Tibial artery (tissue), 4 donors: ENCODE data around the gene SLC5A11.

Experiments
- DNase-seq, 2 donors: peaks; one replicate each; pipeline ENCODE4 v3.0.0-alpha.2; 2019
- H3K27ac ChIP-seq, 2 donors: fragments of 200-600 bp; sonication (generic) in 1 of 2; 1 replicate in 1 of 2; 2 replicates in 1 of 2; pipeline ENCODE4 v1.5.1; 2018 to 2019; ENCODE audit warnings: mild to moderate bottlenecking in 1 of 2
- H3K27me3 ChIP-seq, 2 donors: fragments of 200-600 bp; sonication (generic) in 1 of 2; one replicate each; pipeline versions ENCODE4 v1.5.1 to v1.6.0; 2016 to 2019
- H3K36me3 ChIP-seq, 3 donors: fragments of 200-600 bp; sonication (generic) in 2 of 3; one replicate each; pipeline ENCODE4 v1.5.1; 2016 to 2019; ENCODE audit warnings: mild to moderate bottlenecking in 2 of 3
- H3K4me1 ChIP-seq, 4 donors: fragments of 200-600 bp; sonication (generic) in 2 of 4; 1 replicate in 3 of 4; 2 replicates in 1 of 4; pipeline ENCODE4 v1.5.1; 2016 to 2019
- H3K4me3 ChIP-seq, 2 donors: fragments of 200-600 bp; sonication (generic) in 1 of 2; 1 replicate in 1 of 2; 2 replicates in 1 of 2; pipeline ENCODE4 v1.5.1; 2018 to 2019; ENCODE audit warnings: mild to moderate bottlenecking in 2 of 2
- H3K9me3 ChIP-seq, 3 donors: fragments of 200-600 bp; sonication (generic) in 1 of 3; one replicate each; pipeline ENCODE4 v1.5.1; 2016 to 2019
- CTCF ChIP-seq, 2 experiments: fragments of 200-600 bp in 1 of 2; fragments of 450-650 bp in 1 of 2; IDR thresholded peaks; one replicate each; pipeline ENCODE4 v1.5.1; 2017 to 2019; ENCODE audit warnings: antibody characterized with exemption in 2 of 2, mild to moderate bottlenecking in 1 of 2, moderate library complexity in 1 of 2
- intact Hi-C: fragments of 100-400 bp; cut with DNase I; formaldehyde crosslinking; loops from one replicate; pipeline ENCODE4 v1.15.0; 2023; ENCODE audit warnings: low total_unique reads

Gene SLC5A11

DNA sequence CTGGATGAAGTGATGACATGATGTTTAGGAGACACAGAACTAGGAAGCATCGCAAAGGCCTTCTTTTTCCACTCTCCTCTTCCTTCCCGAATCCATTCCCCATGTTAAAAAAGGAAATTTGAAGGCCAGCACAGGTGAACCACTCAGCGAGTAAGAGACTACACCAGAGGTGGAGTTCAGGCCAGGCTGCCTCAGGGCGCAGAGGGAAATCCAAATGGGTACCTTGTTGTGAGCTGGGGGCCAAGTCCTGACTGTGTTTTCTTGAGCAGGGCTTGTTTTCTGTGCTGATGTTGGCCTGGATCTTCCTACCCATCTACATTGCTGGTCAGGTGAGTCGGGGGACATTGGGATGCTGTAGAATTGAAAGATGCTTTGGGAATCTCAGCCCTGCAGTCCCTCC, 26.1 kb downstream of the SLC5A11 start:
- TF ChIP-seq CTCF (IDR thresholded peaks at IDR 0.05) = no peak
- no peaks in the 10 kb centered on the region for H3K27me3 ChIP-seq
- H3K4me1 ChIP-seq = no peaks in the 10 kb centered on the region
- H3K27ac ChIP-seq = no peak overlapping the region
- intact Hi-C loops = no loop called here
- H3K9me3 ChIP-seq = no peaks in the 10 kb centered on the region
- no peaks in the 10 kb centered on the region for H3K36me3 ChIP-seq
- no peak overlapping the region for H3K4me3 ChIP-seq
- DNase-seq = peak in 1 of 2 donors; percentile 4

DNA sequence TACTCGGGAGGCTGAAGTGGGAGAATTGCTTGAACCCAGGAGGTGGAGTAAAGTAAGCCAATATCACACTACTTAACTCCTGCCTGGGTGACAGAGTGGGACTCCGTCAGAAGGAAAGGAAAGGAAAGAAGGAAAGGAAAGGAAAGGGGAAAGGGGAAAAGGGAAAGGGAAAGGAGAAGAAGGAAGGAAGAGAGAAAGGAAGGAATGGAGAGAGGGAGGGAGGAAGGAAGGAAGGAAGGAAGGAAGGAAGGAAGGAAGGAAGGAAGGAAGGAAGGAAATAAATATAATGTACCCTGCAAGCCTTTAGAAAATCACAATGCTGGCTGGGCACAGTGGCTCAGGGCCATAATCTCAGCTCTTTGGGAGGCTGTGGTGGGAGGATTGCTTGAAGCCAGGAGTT, 27.3 kb downstream of the SLC5A11 start:
- no peaks in the 10 kb centered on the region for H3K9me3 ChIP-seq
- H3K27ac ChIP-seq = no peak overlapping the region
- TF ChIP-seq CTCF (IDR thresholded peaks at IDR 0.05) = no peak
- DNase-seq = no peak
- H3K4me3 ChIP-seq = no peak overlapping the region
- H3K36me3 ChIP-seq = no peaks in the 10 kb centered on the region
- no peaks in the 10 kb centered on the region for H3K4me1 ChIP-seq
- intact Hi-C loops = no loop called here
- H3K27me3 ChIP-seq = no peaks in the 10 kb centered on the region

GRCh38 chr16:24875466-24875865, 29.7 kb downstream of the SLC5A11 start:
- Histone ChIP-seq H3K9me3 (no peaks in the 10 kb centered on the region), H3K27me3 (no peaks in the 10 kb centered on the region), H3K36me3 (no peaks in the 10 kb centered on the region), H3K4me1 (no peaks in the 10 kb centered on the region), H3K4me3 (no peak overlapping the region), H3K27ac (no peak overlapping the region)
- intact Hi-C loops = no loop called here
- no peak for TF ChIP-seq CTCF (IDR thresholded peaks at IDR 0.05)
- DNase-seq = no peak

DNA sequence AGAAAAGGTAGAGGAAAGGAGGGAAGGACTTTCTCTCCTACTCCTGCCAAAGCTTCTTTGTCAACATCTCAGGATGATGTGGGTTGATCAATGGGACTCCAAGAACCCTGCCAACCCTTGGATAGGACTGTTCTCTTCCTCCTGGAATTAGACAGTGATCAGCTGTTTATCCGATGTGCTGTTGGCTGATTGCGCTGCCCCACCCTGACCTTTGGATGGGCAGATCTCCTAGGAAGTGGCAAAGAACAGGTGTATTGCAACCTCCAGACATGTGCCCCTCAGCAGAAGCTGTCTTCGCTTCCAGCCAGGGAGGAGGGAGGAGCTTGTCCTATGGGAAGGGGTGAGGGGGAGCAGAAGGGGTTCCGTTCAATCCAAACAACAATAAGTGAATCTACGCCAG, 30.5 kb downstream of the SLC5A11 start:
- no peaks in the 10 kb centered on the region for H3K27me3 ChIP-seq
- no peak overlapping the region for H3K27ac ChIP-seq
- H3K9me3 ChIP-seq = no peaks in the 10 kb centered on the region
- intact Hi-C loops = no loop called here
- H3K4me3 ChIP-seq = no peak overlapping the region
- no peaks in the 10 kb centered on the region for H3K36me3 ChIP-seq
- no peak for DNase-seq
- TF ChIP-seq CTCF (IDR thresholded peaks at IDR 0.05) = no peak
- H3K4me1 ChIP-seq = no peaks in the 10 kb centered on the region

DNA sequence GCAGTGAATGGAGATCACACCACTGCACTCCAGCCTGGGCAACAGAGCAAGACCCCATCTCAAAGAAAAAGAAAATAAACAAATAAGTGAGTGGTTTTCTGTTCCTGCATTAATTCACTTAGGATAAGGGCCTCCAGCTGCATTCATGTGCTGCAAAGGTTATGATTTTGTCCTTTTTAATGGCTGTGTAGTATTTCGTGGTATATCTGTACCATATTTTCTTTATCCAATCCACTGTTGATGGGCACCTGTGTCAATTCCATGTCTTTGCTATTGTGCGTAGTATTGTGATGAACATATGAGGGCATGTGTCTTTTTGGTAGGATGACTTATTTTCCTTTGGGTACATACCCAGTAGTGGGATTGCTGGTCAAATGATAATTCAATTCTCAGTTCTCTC, 33.9 kb downstream of the SLC5A11 start:
- no peak overlapping the region for H3K4me3 ChIP-seq
- no peaks in the 10 kb centered on the region for H3K9me3 ChIP-seq
- H3K27me3 ChIP-seq = no peaks in the 10 kb centered on the region
- no peak for TF ChIP-seq CTCF (IDR thresholded peaks at IDR 0.05)
- H3K27ac ChIP-seq = no peak overlapping the region
- H3K36me3 ChIP-seq = no peaks in the 10 kb centered on the region
- no peaks in the 10 kb centered on the region for H3K4me1 ChIP-seq
- no peak for DNase-seq
- intact Hi-C loops = no loop called here

DNA sequence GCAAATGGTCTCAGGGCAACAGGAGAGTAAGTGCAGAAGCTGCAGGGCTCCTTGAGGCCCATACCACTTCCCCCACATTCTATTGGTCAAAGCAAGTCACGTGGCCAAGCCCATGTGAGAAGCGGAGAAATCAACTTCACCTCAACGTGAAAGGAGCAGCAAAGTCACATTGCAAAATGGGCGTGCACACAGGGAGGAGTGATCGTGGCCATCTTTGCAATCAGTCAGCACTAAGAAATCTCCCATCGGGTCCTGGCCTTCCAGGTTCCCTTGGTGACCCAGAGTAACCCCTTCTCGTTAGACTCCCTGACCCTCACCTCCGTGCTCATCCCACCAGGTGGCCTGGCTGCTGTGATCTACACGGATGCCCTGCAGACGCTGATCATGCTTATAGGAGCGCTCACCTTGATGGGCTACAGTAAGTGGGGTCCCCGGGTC, 38.0 kb downstream of the SLC5A11 start:
- Histone ChIP-seq H3K27ac (no peak overlapping the region), H3K36me3 (no peaks in the 10 kb centered on the region), H3K9me3 (no peaks in the 10 kb centered on the region), H3K4me3 (no peak overlapping the region), H3K4me1 (no peaks in the 10 kb centered on the region), H3K27me3 (no peaks in the 10 kb centered on the region)
- DNase-seq = no peak
- no peak for TF ChIP-seq CTCF (IDR thresholded peaks at IDR 0.05)
- intact Hi-C loops = no loop called here
